Measurements from ENCODE around the gene C16orf46.

C16orf46 gene

DNA sequence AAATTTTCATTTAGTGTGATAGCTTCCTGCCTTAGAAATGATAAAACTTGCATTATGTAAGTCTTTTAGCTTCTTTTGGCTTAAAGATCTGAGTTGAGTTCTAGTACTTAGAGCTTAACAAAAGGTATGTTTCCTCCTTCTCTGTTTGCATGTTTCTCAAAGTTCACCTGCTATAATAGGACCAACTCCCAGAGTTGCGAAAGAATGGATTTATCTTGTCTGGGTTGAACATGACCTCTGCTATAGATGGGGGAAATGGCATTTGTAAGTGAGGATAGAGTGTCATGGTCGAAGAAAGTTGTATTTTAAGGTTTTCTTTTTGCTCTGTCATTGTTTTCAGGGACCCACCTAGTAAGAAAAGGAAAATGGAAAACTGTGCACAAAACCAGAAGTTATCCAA is 34.2 kb downstream of the C16orf46 start:
- TF ChIP-seq, protein P1, sequence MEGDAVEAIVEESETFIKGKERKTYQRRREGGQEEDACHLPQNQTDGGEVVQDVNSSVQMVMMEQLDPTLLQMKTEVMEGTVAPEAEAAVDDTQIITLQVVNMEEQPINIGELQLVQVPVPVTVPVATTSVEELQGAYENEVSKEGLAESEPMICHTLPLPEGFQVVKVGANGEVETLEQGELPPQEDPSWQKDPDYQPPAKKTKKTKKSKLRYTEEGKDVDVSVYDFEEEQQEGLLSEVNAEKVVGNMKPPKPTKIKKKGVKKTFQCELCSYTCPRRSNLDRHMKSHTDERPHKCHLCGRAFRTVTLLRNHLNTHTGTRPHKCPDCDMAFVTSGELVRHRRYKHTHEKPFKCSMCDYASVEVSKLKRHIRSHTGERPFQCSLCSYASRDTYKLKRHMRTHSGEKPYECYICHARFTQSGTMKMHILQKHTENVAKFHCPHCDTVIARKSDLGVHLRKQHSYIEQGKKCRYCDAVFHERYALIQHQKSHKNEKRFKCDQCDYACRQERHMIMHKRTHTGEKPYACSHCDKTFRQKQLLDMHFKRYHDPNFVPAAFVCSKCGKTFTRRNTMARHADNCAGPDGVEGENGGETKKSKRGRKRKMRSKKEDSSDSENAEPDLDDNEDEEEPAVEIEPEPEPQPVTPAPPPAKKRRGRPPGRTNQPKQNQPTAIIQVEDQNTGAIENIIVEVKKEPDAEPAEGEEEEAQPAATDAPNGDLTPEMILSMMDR (IDR thresholded peaks at IDR 0.05; ENCODE audit: low read depth, low read length, missing control alignments), result no peak
- no peak overlapping the region for H3K4me3 ChIP-seq (ENCODE audit: low read depth, low read length)
- in situ Hi-C loops (cut with HindIII; ENCODE audit: low sequenced_read_pairs), result loop anchor here (25.0 kb wide), 2 partner anchors 294 to 694 kb away; no protein-coding TSS in a partner anchor
- DNase-seq (ENCODE audit: low read depth), result no peak

DNA sequence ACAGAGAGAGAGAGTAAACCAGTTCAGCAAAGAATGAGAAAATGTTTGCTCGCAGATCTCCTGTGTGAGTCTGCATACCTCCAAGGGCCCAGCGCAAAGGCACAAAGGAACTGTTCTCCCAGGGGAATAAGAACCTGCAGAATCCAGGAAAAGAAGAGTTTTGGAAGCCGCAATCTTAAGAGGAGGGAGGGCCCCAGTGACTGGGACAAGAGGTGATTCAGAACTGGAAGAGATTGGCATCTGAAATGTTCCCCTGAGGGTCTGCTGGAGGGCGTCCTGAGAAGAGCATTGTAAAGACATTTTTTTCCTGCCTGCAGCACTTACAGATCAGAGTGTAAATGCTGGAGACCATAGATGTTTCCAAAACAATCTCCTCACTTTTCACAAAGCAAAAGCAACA is 35.3 kb downstream of the C16orf46 start:
- no peak for DNase-seq (ENCODE audit: low read depth)
- no peak overlapping the region for H3K4me3 ChIP-seq (ENCODE audit: low read depth, low read length)
- TF ChIP-seq, protein P1 (IDR thresholded peaks at IDR 0.05; ENCODE audit: low read depth, low read length, missing control alignments), result no peak
- in situ Hi-C loops (cut with HindIII; ENCODE audit: low sequenced_read_pairs), result loop anchor here (25.0 kb wide), 2 partner anchors 296 to 696 kb away; no protein-coding TSS in a partner anchor

DNA sequence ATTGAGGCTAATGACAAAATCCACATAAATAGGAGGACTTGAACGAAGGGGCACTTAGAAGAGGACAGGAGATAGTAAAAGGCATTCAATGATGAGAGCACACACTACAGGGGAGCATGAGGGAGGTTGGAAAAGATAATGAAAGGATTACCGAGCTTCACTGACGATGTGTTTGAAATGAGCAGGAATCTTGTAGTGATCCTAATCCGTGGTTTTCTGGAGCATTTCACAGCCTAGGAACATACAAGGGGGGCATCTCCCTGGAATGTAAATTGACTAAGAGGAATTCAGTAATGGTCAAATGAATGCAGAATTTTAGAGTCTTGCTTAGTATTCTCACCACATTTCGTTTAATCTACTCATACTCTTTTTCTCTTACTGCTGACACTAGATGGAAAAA is 36.2 kb downstream of the C16orf46 start:
- TF ChIP-seq, protein P1 (IDR thresholded peaks at IDR 0.05; ENCODE audit: low read depth, low read length, missing control alignments), result no peak
- in situ Hi-C loops (cut with HindIII; ENCODE audit: low sequenced_read_pairs), result loop anchor here (25.0 kb wide), 2 partner anchors 296 to 696 kb away; no protein-coding TSS in a partner anchor
- DNase-seq (ENCODE audit: low read depth), result no peak
- no peak overlapping the region for H3K4me3 ChIP-seq (ENCODE audit: low read depth, low read length)

DNA sequence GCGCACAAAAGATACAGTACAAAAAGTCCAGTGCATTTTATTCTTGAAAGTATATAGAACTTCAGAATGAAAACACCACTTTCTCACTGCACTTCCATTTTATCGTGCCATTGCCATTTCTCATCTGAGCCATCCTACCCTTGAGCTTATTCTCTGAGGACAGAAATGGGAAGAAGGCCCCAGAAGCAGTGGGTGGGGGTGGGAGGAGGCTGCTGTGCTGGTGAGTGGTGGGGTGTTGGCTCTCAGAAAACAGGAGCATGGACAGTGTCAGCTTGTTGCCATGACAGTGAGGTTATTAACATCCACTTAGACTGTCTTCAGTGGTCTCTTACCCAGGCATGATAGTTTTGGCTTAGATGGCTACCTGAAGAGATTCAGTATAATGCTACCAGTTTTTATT is 36.9 kb downstream of the C16orf46 start:
- no peak overlapping the region for H3K4me3 ChIP-seq (ENCODE audit: low read depth, low read length)
- DNase-seq (ENCODE audit: low read depth), result no peak
- in situ Hi-C loops (cut with HindIII; ENCODE audit: low sequenced_read_pairs), result loop anchor here (25.0 kb wide), 2 partner anchors 297 to 697 kb away; no protein-coding TSS in a partner anchor
- TF ChIP-seq, protein P1 (IDR thresholded peaks at IDR 0.05; ENCODE audit: low read depth, low read length, missing control alignments), result no peak

DNA sequence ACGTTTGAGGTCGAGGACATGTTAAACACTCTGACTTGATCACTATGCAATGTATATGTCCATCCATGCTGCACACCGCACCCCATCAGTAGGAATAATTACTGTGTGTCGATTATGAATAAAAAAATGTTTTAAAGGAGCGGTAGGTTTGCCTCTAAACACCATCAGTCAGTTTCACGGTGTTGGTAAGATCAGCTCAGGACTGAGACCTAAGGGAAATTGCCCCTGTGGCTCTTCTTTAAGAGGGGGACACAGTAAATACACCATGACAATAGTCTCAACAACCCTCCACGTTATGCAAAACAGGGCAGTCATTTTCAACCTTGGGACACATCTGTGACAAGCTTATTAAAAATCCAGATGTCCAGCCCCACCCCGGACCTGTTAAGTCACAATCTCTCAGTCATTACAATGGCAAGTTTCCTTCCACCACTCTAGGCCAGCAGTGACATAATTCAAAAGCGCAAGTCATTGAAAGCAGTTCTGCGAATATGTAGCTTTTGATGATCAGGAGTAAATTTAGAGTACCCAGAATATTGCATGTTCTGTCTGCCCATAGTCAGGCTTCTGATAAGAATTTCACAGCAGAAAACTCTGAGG is 40.2 kb downstream of the C16orf46 start:
- peak overlapping the region; percentile 66 for H3K4me3 ChIP-seq (ENCODE audit: low read depth, low read length)
- TF ChIP-seq, protein P1 (IDR thresholded peaks at IDR 0.05; ENCODE audit: low read depth, low read length, missing control alignments), result no peak
- no peak for DNase-seq (ENCODE audit: low read depth)
- in situ Hi-C loops (cut with HindIII; ENCODE audit: low sequenced_read_pairs), result loop anchor here (25.0 kb wide), 2 partner anchors 300 to 700 kb away; no protein-coding TSS in a partner anchor

DNA sequence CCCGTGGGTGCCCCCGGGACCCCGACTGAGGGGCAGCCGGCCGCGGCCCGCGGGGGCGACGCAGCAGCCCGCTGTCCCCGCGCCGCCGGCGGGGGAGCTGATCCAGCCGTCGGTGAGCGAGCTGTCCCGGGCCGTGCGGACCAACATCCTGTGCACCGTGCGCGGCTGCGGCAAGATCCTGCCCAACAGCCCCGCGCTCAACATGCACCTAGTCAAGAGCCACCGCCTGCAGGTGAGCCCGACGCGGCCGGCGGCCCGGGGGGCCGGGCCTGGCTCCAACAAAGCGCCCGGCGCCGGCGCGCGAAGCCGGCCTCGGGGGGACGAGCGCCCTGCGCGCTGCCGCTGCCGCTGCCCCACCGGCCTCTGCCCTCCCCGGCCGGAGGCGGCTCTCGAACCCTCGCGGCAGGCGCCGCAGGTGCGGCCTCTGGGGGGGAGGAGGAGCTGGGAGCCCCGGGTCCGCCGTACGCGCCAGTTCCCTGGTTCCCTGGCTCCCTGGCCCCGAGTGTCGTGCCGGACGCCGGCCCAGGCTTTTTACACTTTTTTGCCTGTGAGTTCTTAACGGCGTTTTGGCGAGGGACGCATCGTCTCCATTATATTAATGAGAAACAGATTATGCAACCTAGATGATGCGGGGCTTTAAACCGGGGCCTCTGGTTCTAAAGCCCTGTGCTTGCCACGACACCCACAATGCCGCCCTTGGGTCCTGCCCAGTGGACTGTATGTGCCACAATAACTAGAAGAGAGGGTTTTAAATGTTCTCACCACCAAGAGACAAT is 40.9 kb downstream of the C16orf46 start:
- peak overlapping the region; percentile 66 for H3K4me3 ChIP-seq (ENCODE audit: low read depth, low read length)
- DNase-seq (ENCODE audit: low read depth), result no peak
- TF ChIP-seq, protein P1 (IDR thresholded peaks at IDR 0.05; ENCODE audit: low read depth, low read length, missing control alignments), result peak; percentile 18
- in situ Hi-C loops (cut with HindIII; ENCODE audit: low sequenced_read_pairs), result loop anchor here (25.0 kb wide), 2 partner anchors 301 to 701 kb away; no protein-coding TSS in a partner anchor
